ENCODE data around the gene HOXD13. TPM values are rescaled to one million over a fixed set of nuclear protein-coding genes. Genes with fewer than 3 reads are reported as not detected.

Gene HOXD13
- total RNA-seq, 1 donor from 2014 or later, result not detected

DNA sequence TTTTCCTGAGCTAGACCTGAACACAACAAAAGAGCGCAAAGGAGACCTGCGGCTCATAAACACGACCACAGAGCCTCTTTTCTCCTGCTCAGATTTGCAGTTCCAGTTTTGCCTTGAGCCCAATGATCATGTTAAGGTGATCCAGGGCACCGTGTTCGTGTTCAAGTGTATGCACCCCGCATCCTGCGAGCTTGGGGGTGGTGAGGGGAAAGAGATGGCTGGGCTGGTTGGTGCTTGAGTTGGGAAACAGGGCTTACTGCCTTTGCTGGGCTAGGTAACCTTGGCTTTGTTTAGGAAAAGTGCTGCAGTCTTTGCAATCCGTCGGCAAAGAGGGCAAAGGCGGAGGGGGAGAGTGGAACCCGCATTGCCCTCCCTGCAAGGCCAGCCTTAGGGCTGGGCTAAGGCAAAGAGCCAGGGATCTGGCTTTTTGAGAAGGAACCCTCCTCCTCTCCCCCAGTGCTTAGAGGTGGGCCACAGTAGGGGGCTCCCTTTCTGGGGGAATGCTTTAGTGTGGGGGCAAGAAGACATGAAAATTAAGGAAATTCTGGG lies 25.4 kb downstream of the HOXD13 start:
- peaks cover 75% of the 10 kb centered on the region for H3K27me3 Mint-ChIP-seq (ENCODE audit: insufficient read depth)
- peaks cover 8% of the 10 kb centered on the region for H3K36me3 Mint-ChIP-seq (ENCODE audit: low read depth)
- intact Hi-C loops (cut with micrococcal nuclease), result loop anchor here (10.0 kb wide), 1 partner anchor 47 kb away; no protein-coding TSS in a partner anchor
- H3K4me1 Mint-ChIP-seq (ENCODE audit: low read depth), result peaks cover 9% of the 10 kb centered on the region
- peaks cover 7% of the 10 kb centered on the region for H3K9me3 Mint-ChIP-seq
- no peak overlapping the region for H3K27ac Mint-ChIP-seq
- no peak overlapping the region for H3K4me3 Mint-ChIP-seq
- DNase-seq (ENCODE audit: low spot score), result no peak

- H3K27me3 Mint-ChIP-seq (ENCODE audit: insufficient read depth), result peaks cover 73% of the 10 kb centered on the region
- peaks cover 7% of the 10 kb centered on the region for H3K9me3 Mint-ChIP-seq
- intact Hi-C loops (cut with micrococcal nuclease), result loop anchor here (10.0 kb wide), 1 partner anchor 46 kb away; no protein-coding TSS in a partner anchor
- peaks cover 8% of the 10 kb centered on the region for H3K36me3 Mint-ChIP-seq (ENCODE audit: low read depth)
- H3K27ac Mint-ChIP-seq, result peak overlapping the region; percentile 23
- peak overlapping the region; percentile 44 for H3K4me3 Mint-ChIP-seq
- H3K4me1 Mint-ChIP-seq (ENCODE audit: low read depth), result peaks cover 12% of the 10 kb centered on the region
- DNase-seq (ENCODE audit: low spot score), result no peak
Measured at GRCh38 chr2:176118601-176119339, 26.2 kb downstream of the HOXD13 start.

GRCh38 chr2:176120364-176121189 lies 28.1 kb downstream of the HOXD13 start:
- no peak overlapping the region for H3K27ac Mint-ChIP-seq
- H3K4me1 Mint-ChIP-seq (ENCODE audit: low read depth), result peaks cover 14% of the 10 kb centered on the region

GRCh38 chr2:176121190-176122051 lies 28.9 kb downstream of the HOXD13 start:
- intact Hi-C loops (cut with micrococcal nuclease), result loop anchor here (1.0 kb wide), 1 partner anchor 9 kb away; no protein-coding TSS in a partner anchor
- Mint-ChIP-seq H3K9me3 (peaks cover 7% of the 10 kb centered on the region), H3K4me1 (ENCODE audit: low read depth) (peaks cover 14% of the 10 kb centered on the region), H3K4me3 (no peak overlapping the region), H3K27ac (no peak overlapping the region), H3K27me3 (ENCODE audit: insufficient read depth) (peaks cover 80% of the 10 kb centered on the region), H3K36me3 (ENCODE audit: low read depth) (peaks cover 8% of the 10 kb centered on the region)
- DNase-seq (ENCODE audit: low spot score), result no peak

More at GRCh38 chr2:176120364-176121189, 28.1 kb downstream of the HOXD13 start:
- no peak for DNase-seq (ENCODE audit: low spot score)
- H3K27me3 Mint-ChIP-seq (ENCODE audit: insufficient read depth), result peaks cover 80% of the 10 kb centered on the region
- peaks cover 7% of the 10 kb centered on the region for H3K9me3 Mint-ChIP-seq
- no peak overlapping the region for H3K4me3 Mint-ChIP-seq
- peaks cover 8% of the 10 kb centered on the region for H3K36me3 Mint-ChIP-seq (ENCODE audit: low read depth)
- intact Hi-C loops (cut with micrococcal nuclease), result no loop called here

DNA sequence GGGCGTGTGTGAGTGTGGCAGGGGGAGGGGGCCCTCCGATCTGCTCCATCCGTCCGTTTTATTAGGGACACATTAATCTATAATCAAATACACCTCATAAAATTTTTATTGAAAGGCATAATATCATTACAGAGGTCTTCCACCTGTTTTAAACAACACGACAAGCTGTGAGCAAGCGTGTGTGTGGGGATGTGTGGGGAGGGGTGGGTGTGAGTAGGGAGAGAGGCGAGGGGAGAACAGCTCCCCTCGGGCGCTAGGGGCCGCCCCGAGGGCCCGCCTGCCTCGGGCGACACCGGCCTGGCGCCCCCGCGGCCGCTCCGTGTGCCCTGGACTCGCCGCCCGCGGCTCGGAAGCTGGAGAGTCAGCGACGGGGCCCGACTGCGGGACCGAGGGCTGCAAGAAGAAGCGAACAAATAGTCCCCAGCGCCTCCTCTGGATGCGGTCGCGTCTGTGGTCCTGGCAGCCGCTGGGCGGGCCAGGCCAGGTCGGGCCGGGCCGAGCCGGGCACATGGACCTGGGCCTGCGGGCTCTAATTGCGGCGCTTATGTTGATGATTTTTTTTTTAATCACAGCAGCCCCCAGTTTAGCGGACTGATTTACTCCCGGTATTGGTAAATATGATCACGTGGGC lies 29.6 kb downstream of the HOXD13 start:
- H3K27me3 Mint-ChIP-seq (ENCODE audit: insufficient read depth), result peaks cover 81% of the 10 kb centered on the region
- peaks cover 4% of the 10 kb centered on the region for H3K9me3 Mint-ChIP-seq
- peak overlapping the region; percentile 52 for H3K27ac Mint-ChIP-seq
- no peak for DNase-seq (ENCODE audit: low spot score)
- intact Hi-C loops (cut with micrococcal nuclease), result loop anchor here (1.0 kb wide), 1 partner anchor 8 kb away; no protein-coding TSS in a partner anchor
- H3K4me1 Mint-ChIP-seq (ENCODE audit: low read depth), result peaks cover 18% of the 10 kb centered on the region
- H3K4me3 Mint-ChIP-seq, result no peak overlapping the region
- peaks cover 4% of the 10 kb centered on the region for H3K36me3 Mint-ChIP-seq (ENCODE audit: low read depth)

DNA sequence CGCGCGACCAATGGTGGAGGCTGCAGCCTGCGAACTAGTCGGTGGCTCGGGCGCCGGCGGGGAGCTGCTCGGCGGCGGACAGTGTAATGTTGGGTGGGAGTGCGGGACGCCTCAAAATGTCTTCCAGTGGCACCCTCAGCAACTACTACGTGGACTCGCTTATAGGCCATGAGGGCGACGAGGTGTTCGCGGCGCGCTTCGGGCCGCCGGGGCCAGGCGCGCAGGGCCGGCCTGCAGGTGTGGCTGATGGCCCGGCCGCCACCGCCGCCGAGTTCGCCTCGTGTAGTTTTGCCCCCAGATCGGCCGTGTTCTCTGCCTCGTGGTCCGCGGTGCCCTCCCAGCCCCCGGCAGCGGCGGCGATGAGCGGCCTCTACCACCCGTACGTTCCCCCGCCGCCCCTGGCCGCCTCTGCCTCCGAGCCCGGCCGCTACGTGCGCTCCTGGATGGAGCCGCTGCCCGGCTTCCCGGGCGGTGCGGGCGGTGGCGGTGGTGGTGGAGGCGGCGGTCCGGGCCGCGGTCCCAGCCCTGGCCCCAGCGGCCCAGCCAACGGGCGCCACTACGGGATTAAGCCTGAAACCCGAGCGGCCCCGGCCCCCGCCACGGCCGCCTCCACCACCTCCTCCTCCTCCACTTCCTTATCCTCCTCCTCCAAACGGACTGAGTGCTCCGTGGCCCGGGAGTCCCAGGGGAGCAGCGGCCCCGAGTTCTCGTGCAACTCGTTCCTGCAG lies 30.3 kb downstream of the HOXD13 start, which contains the start of gene HOXD9:
TSS of gene HOXD9 (plus strand) at position 37 of the 728 bp plus-strand sequence. CDS start at position 87, 50 bp downstream.
- intact Hi-C loops (cut with micrococcal nuclease), result loop anchor here (1.0 kb wide), 1 partner anchor 7 kb away; no protein-coding TSS in a partner anchor

DNA sequence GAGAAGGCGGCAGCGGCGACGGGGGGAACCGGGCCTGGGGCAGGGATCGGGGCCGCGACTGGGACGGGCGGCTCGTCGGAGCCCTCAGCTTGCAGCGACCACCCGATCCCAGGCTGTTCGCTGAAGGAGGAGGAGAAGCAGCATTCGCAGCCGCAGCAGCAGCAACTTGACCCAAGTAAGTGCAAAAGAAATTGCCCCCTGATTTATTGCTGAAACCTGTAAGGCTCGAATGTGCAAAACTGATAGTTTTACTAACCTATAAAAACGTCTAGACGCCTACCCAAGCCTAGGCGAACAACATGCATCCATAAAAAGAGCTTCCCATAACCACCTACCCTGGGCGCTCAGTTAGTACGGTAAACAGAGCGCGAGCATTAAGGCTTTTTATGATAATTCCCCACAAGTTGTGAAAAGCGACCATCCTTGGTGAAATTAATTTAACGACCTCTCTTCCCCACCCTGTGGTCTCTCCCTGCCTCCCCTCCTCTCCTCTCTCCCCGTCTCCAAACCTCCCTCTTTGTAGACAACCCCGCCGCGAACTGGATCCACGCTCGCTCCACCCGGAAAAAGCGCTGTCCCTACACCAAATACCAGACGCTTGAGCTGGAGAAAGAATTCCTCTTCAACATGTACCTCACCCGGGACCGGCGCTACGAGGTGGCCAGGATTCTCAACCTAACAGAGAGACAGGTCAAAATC lies 31.0 kb downstream of the HOXD13 start:
- DNase-seq (ENCODE audit: low spot score), result no peak
- intact Hi-C loops (cut with micrococcal nuclease), result no loop called here
- Mint-ChIP-seq H3K4me1 (ENCODE audit: low read depth) (peaks cover 25% of the 10 kb centered on the region), H3K27ac (peak overlapping the region; percentile 84), H3K9me3 (peaks cover 4% of the 10 kb centered on the region), H3K4me3 (no peak overlapping the region), H3K27me3 (ENCODE audit: insufficient read depth) (peaks cover 82% of the 10 kb centered on the region), H3K36me3 (ENCODE audit: low read depth) (peaks cover 2% of the 10 kb centered on the region)

More for the DNA sequence above, 30.3 kb downstream of the HOXD13 start, which contains the start of gene HOXD9:
- Mint-ChIP-seq H3K27ac (peak within 1 kb of the TSS; percentile 84), H3K4me1 (ENCODE audit: low read depth) (peaks cover 22% of the 10 kb centered on the region), H3K36me3 (ENCODE audit: low read depth) (peaks cover 3% of the 10 kb centered on the region), H3K27me3 (ENCODE audit: insufficient read depth) (peaks cover 82% of the 10 kb centered on the region), H3K4me3 (no peak within 1 kb of the TSS), H3K9me3 (peaks cover 4% of the 10 kb centered on the region)
- DNase-seq (ENCODE audit: low spot score), result no peak

GRCh38 chr2:176124110-176124946 lies 31.8 kb downstream of the HOXD13 start:
- Mint-ChIP-seq H3K27ac (peak overlapping the region; percentile 84), H3K4me3 (no peak overlapping the region), H3K36me3 (ENCODE audit: low read depth) (no peaks in the 10 kb centered on the region), H3K27me3 (ENCODE audit: insufficient read depth) (peaks cover 80% of the 10 kb centered on the region), H3K4me1 (ENCODE audit: low read depth) (peaks cover 20% of the 10 kb centered on the region), H3K9me3 (no peaks in the 10 kb centered on the region)
- DNase-seq (ENCODE audit: low spot score), result no peak
- intact Hi-C loops (cut with micrococcal nuclease), result no loop called here

GRCh38 chr2:176124947-176125771 lies 32.6 kb downstream of the HOXD13 start:
- Mint-ChIP-seq H3K27me3 (ENCODE audit: insufficient read depth) (peaks cover 73% of the 10 kb centered on the region), H3K4me1 (ENCODE audit: low read depth) (peaks cover 20% of the 10 kb centered on the region), H3K4me3 (no peak overlapping the region), H3K36me3 (ENCODE audit: low read depth) (no peaks in the 10 kb centered on the region), H3K27ac (peak overlapping the region; percentile 58), H3K9me3 (no peaks in the 10 kb centered on the region)
- DNase-seq (ENCODE audit: low spot score), result no peak
- intact Hi-C loops (cut with micrococcal nuclease), result loop anchor here (5.0 kb wide), 1 partner anchor 427 kb away; no protein-coding TSS in a partner anchor

GRCh38 chr2:176125772-176126054 lies 33.2 kb downstream of the HOXD13 start:
- Mint-ChIP-seq H3K27me3 (ENCODE audit: insufficient read depth) (peaks cover 70% of the 10 kb centered on the region), H3K4me3 (no peak overlapping the region), H3K4me1 (ENCODE audit: low read depth) (peaks cover 22% of the 10 kb centered on the region), H3K27ac (no peak overlapping the region), H3K9me3 (no peaks in the 10 kb centered on the region), H3K36me3 (ENCODE audit: low read depth) (no peaks in the 10 kb centered on the region)
- DNase-seq (ENCODE audit: low spot score), result no peak
- intact Hi-C loops (cut with micrococcal nuclease), result loop anchor here (2.0 to 5.0 kb wide), 2 partner anchors 427 to 689 kb away; no protein-coding TSS in a partner anchor
